Muscle layer of duodenum (tissue), 2 donors: ENCODE results near the gene EWSR1.
"Not testable (repeated sequence)": the region's sequence is repeated elsewhere in the genome, so short reads cannot be mapped to it uniquely, and the experiment has no call there.

Source experiments
- H3K27ac ChIP-seq: one replicate; pipeline ENCODE4 v1.7.0; 2013; ENCODE audit warnings: mild to moderate bottlenecking, low read length
- H3K27me3 ChIP-seq: one replicate; pipeline ENCODE4 v1.7.0; 2013; ENCODE audit warnings: low read depth, mild to moderate bottlenecking, control low read depth, low read length
- H3K36me3 ChIP-seq, 2 donors: one replicate each; pipeline ENCODE4 v1.7.0; 2013; ENCODE audit warnings: low read length in 2 of 2, control low read depth in 1 of 2, mild to moderate bottlenecking in 1 of 2; ENCODE audit not compliant: insufficient read depth in 2 of 2, control insufficient read depth in 1 of 2
- H3K4me1 ChIP-seq, 2 donors: one replicate each; pipeline ENCODE4 v1.7.0; 2013; ENCODE audit warnings: low read length in 2 of 2, mild to moderate bottlenecking in 2 of 2, control low read depth in 1 of 2, moderate library complexity in 1 of 2; ENCODE audit not compliant: insufficient read depth in 2 of 2, control insufficient read depth in 1 of 2
- H3K4me3 ChIP-seq, 2 donors: one replicate each; pipeline ENCODE4 v1.7.0; 2013; ENCODE audit warnings: low read length in 2 of 2, low read depth in 1 of 2, mild to moderate bottlenecking in 1 of 2
- H3K9me3 ChIP-seq, 2 donors: one replicate each; pipeline ENCODE4 v1.7.0; 2013; ENCODE audit warnings: low read length in 2 of 2, control low read depth in 1 of 2, mild to moderate bottlenecking in 1 of 2; ENCODE audit not compliant: control insufficient read depth in 1 of 2
- donor health status: healthy.

EWSR1 gene

DNA sequence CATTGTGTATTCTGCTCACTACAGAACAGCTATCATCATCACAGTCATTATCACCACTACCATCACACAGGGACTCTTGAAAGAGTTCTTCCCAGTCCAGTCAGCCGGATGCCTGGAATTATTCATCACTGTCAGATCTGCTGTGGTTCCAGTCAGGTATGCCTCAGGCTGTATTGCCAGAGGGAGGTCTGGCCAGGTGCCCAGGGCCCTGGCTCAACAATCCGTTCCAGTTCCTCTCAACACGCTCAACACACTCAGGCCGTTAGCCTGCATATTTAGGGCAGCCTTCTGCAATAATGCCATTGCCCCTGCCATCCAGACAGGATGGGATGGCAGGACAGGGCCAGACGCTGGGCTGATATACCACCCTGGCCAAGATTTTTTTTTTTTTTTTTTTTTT is 76.1 kb downstream of the EWSR1 start:
- Histone ChIP-seq H3K9me3 (no peaks in the 10 kb centered on the region), H3K36me3 (peaks cover 52 to 54% of the 10 kb centered on the region in 2 donors), H3K27ac (no peak overlapping the region), H3K27me3 (no peaks in the 10 kb centered on the region), H3K4me1 (peaks cover 0 to 23% of the 10 kb centered on the region in 2 donors), H3K4me3 (no peak overlapping the region)

DNA sequence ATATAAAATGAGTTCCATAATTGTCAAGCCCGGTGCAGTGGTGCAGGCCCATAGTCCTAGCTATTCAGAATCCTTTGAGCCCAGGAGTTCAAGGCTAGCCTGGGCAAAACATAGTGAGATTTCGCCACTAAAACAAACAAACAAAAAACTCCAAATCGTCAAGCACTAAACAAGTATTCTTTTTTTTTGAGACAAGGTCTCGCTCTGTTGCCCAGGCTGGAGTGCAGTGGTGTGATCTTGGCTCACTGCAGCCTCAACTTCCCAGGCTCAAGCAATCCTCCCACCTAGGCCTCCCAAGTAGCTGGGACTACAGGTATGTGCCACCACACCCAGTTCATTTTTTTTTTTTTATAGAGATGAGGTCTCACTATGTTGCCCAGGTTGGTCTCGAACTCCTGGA is 76.8 kb downstream of the EWSR1 start:
- not testable (repeated sequence) for H3K27me3 ChIP-seq, H3K9me3 ChIP-seq, H3K27ac ChIP-seq, H3K4me3 ChIP-seq
- Histone ChIP-seq H3K36me3 (peaks cover 52 to 53% of the 10 kb centered on the region in 2 donors), H3K4me1 (peaks cover 0 to 23% of the 10 kb centered on the region in 2 donors)

DNA sequence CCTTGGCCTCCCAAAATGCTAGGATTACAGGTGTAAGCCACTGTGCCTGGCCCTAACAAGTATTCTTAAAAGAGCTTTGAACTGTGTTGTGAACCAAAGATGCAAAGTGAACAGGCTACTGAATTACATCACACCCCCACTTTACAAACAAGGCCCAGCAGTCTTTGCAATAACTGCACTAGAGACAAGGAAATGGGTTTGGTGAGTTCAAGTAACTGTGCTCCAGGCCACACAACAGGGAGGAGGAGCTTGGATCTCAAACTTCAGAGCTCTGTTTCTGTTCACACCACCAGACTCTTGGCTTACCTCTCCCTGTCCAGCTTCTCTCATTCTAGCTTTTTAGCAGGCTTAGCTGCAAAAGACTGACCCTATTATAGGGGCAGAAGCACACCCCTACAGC is 77.9 kb downstream of the EWSR1 start:
- no peak overlapping the region for H3K27ac ChIP-seq
- H3K4me1 ChIP-seq = peaks cover 0 to 23% of the 10 kb centered on the region in 2 donors

DNA sequence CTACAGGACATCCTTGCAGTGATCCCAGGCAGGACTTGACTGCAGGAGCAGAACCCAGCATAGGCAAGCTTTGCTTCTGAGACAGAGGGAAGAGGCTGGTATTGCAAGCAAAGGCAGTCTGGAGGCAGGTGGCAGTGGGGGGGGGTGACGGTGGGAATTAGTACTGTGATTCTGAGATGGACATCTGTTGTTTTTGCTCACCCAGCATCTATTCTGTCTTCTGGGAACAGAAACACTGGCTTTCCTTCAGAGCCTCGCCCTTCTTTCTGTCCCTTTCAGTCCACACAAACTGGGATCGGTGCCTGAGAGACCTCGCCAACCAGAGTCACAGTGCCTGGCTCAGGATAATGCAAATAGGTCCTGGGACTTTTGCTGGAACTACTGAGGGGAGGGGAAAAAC is 78.6 kb downstream of the EWSR1 start:
- Histone ChIP-seq H3K27ac (no peak overlapping the region), H3K4me1 (peaks cover 0 to 23% of the 10 kb centered on the region in 2 donors), H3K9me3 (no peaks in the 10 kb centered on the region), H3K36me3 (peaks cover 53 to 56% of the 10 kb centered on the region in 2 donors), H3K27me3 (no peaks in the 10 kb centered on the region), H3K4me3 (no peak overlapping the region)

More for the DNA sequence above, 77.9 kb downstream of the EWSR1 start:
- Histone ChIP-seq H3K36me3 (peaks cover 53 to 54% of the 10 kb centered on the region in 2 donors), H3K4me3 (no peak overlapping the region), H3K27me3 (no peaks in the 10 kb centered on the region), H3K9me3 (no peaks in the 10 kb centered on the region)

DNA sequence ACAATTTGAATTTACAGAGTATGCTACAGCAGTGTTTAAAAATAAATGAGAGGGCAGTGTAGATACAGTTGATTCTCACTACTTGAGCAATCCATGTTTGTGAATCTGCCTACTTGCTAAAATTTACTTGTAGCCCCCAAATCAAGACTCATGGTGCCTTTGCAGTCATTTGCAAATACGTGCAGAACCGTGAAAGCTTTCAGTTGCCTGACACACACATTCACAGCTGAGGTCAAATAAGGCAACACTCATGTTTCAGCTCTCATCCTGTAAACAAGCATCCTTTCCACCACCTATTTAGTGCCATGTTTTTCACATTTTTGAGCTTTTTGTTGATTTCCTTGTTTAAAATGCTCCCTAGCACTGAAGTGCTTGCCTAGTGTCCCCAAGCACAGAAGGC is 80.0 kb downstream of the EWSR1 start:
- no peak overlapping the region for H3K27ac ChIP-seq
- peaks cover 52 to 55% of the 10 kb centered on the region in 2 donors for H3K36me3 ChIP-seq
- H3K27me3 ChIP-seq = no peaks in the 10 kb centered on the region
- H3K9me3 ChIP-seq = no peaks in the 10 kb centered on the region
- H3K4me3 ChIP-seq = no peak overlapping the region
- H3K4me1 ChIP-seq = peaks cover 0 to 23% of the 10 kb centered on the region in 2 donors

DNA sequence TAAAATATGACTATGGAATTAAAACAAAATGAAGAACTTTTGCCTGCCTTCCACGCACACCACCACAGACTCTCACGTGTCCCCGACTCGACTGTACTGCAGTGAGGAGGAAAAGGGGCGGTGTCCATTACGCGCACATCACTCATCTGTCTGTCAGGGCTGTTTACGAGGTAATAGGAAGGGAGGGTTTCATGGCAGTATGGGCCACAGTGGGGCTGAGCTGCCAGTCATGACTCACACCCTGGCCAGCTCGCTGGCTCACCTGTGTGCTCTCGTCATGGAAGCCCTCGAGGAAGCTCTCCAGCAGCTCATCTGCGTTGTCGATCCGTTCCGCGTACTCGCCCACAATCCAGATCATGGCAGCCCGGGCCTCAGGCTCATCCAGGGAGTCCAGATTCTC is 80.9 kb downstream of the EWSR1 start:
- Histone ChIP-seq H3K4me1 (peaks cover 0 to 17% of the 10 kb centered on the region in 2 donors), H3K27ac (no peak overlapping the region), H3K4me3 (no peak overlapping the region), H3K9me3 (no peaks in the 10 kb centered on the region), H3K36me3 (peaks cover 56 to 62% of the 10 kb centered on the region in 2 donors), H3K27me3 (no peaks in the 10 kb centered on the region)
